Activated effector memory CD4-positive, alpha-beta T cell treated with anti-CD3 and anti-CD28 coated beads, Interleukin-2, amount 50 U/mL, for 16 hours (primary cell): ENCODE data around the gene OR5AL1.
"Not testable (repeated sequence)": the region's sequence is repeated elsewhere in the genome, so short reads cannot be mapped to it uniquely, and the experiment has no call there.

Source experiments
- DNase-seq: peaks from one replicate; pipeline ENCODE4 v3.0.0-alpha.2; 2020

The OR5AL1 gene

GRCh38 chr11:56412396-56412795 is at the start of gene OR5AL1:
TSS of gene OR5AL1 (plus strand) at chr11:56412696.
- no peak for DNase-seq

GRCh38 chr11:56375324-56375723 is 37.2 kb upstream of the OR5AL1 start, which contains the start of gene OR8U1:
TSS of gene OR8U1 (plus strand) at chr11:56375624. CDS start at chr11:56375624, 0 bp downstream.
- no peak for DNase-seq

DNA sequence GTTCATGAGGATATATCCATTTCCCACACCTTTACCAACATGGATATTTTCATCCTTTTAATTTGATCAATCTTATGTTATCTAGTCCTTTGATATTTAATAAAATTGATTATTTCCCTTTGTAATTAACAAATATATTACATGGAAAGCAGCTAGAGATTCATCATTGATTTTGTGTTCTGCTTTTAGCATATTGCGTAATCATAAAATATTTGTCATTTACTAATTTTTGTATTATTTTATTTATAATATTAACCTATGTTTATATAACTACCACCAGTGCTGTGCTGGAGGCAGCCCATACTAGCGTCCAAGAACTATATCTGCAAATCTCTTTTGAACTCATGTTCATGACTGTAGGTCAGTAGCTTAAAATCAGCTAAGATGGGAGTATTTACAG is 32.4 kb upstream of the OR5AL1 start:
- DNase-seq, result no peak

DNA sequence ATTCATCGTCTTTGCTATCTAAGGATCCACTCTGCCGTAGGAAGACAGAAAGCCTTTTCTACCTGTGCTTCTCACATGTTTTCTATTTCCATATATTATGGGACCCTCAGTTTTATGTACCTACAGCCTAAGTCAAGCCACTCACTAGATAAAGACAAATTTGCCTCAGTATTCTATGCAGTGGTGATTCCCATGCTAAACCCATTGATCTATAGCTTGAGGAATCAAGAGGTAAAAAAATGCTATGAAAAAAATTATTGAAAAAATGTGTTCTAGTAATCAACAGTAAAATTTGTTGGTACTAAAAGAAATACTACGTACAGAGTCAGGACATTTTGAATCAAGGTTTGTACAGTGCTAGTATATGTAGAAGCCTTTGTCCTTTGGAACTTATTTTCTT is 18.1 kb upstream of the OR5AL1 start:
- no peak for DNase-seq

GRCh38 chr11:56396047-56396446 is 16.4 kb upstream of the OR5AL1 start:
- no peak for DNase-seq

GRCh38 chr11:56401858-56402461 is 10.5 kb upstream of the OR5AL1 start:
- DNase-seq, result not testable (repeated sequence)

DNA sequence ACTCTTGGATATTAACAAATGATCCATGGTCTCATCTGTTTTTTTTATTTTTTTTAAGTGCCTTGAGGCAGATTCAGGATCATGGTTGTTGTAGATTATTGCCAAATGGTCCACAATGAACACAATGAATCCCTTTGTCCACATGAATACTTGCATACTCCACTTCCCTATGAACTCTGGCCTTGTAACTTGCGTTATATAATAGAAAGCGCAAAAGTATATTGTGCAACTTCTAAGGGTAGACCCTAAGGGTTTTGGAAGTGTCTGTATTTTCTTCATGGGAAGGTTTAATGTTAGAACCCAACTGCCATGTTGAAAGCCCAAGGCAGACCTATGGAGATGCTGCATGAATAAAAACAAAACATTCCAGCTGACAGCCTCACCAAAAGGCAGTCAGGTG is 8.1 kb upstream of the OR5AL1 start:
- DNase-seq, result no peak

DNA sequence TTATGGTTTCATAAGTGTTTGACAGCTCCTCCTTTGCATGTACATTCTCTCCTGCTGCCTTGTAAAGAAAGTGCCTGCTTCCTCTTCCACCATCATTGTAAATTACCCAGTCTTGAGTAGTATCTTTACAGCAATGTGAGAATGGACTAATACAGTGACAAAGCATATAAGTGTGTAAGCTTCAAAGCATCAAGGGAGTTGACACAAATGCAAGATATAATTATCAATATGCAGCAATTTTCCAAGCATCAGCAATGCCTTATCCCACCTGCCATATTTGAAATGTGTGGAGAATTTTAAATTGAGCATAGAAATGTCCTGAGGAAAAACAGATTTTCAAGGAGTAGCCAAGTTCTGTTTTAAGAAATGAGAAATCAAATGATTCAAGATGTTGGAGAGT is 1.7 kb upstream of the OR5AL1 start:
- DNase-seq, result no peak

DNA sequence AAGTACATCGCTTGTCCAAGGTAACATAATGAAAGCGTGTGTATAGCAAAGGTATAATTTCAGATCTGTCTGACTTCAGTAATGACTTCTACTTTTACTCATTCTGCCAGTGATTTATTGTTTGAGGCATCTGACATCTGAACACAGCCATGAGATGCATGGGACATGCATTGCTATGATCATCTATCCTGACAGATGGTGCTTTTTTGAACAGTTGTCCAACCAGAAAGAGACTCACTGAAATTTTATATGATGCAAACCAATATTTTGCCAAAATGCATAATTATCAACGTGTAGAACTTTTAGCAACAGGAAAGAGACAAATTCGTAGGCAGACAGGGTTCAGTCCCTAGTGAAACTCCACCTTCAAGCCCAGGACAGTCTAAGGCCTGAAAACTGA is 41.0 kb downstream of the OR5AL1 start:
- DNase-seq, result no peak

- no peak for DNase-seq
Observed at GRCh38 chr11:56457076-56457475, 44.6 kb downstream of the OR5AL1 start.
